Measurements from ENCODE around the gene MTMR4.

The MTMR4 gene

GRCh38 chr17:58527949-58528348 lies 13.5 kb upstream of the MTMR4 start:
- Histone ChIP-seq H3K9ac (ENCODE audit: low read length in 5 of 5) (no peak overlapping the region), H3K4me1 (ENCODE audit: control insufficient read depth in 5 of 5, insufficient read depth in 5 of 5, low read length in 5 of 5) (peaks cover 8 to 75% (median 52%) of the 10 kb centered on the region in 5 donors), H3K27ac (ENCODE audit: low read depth, low read length) (no peak overlapping the region), H3K36me3 (ENCODE audit: control insufficient read depth in 5 of 5, insufficient read depth in 5 of 5, low read length in 5 of 5) (no peaks in the 10 kb centered on the region), H3K27me3 (ENCODE audit: control insufficient read depth in 5 of 5, insufficient read depth in 4 of 5, low read length in 5 of 5) (no peaks in the 10 kb centered on the region), H3K9me3 (ENCODE audit: control insufficient read depth in 5 of 5, low read length in 5 of 5) (no peaks in the 10 kb centered on the region), H3K4me3 (ENCODE audit: low read depth in 1 of 5, low read length in 5 of 5) (peak overlapping the region in 2 of 5 donors; percentile 20 to 48)

GRCh38 chr17:58527306-58527705 lies 12.9 kb upstream of the MTMR4 start:
- peaks cover 8 to 71% (median 48%) of the 10 kb centered on the region in 5 donors for H3K4me1 ChIP-seq (ENCODE audit: control insufficient read depth in 5 of 5, insufficient read depth in 5 of 5, low read length in 5 of 5)

GRCh38 chr17:58525239-58525638 lies 10.8 kb upstream of the MTMR4 start:
- Histone ChIP-seq H3K4me1 (ENCODE audit: control insufficient read depth in 5 of 5, insufficient read depth in 5 of 5, low read length in 5 of 5) (peaks cover 7 to 63% (median 38%) of the 10 kb centered on the region in 5 donors), H3K9me3 (ENCODE audit: control insufficient read depth in 5 of 5, low read length in 5 of 5) (no peaks in the 10 kb centered on the region), H3K27ac (ENCODE audit: low read depth, low read length) (peak overlapping the region; percentile 43), H3K4me3 (ENCODE audit: low read depth in 1 of 5, low read length in 5 of 5) (no peak overlapping the region), H3K36me3 (ENCODE audit: control insufficient read depth in 5 of 5, insufficient read depth in 5 of 5, low read length in 5 of 5) (peaks cover 0 to 3% (median 0%) of the 10 kb centered on the region in 5 donors), H3K9ac (ENCODE audit: low read length in 5 of 5) (peak overlapping the region in 2 of 5 donors; percentile 39 to 44), H3K27me3 (ENCODE audit: control insufficient read depth in 5 of 5, insufficient read depth in 4 of 5, low read length in 5 of 5) (no peaks in the 10 kb centered on the region)

More at GRCh38 chr17:58527306-58527705, 12.9 kb upstream of the MTMR4 start:
- Histone ChIP-seq H3K27me3 (ENCODE audit: control insufficient read depth in 5 of 5, insufficient read depth in 4 of 5, low read length in 5 of 5) (no peaks in the 10 kb centered on the region), H3K9me3 (ENCODE audit: control insufficient read depth in 5 of 5, low read length in 5 of 5) (no peaks in the 10 kb centered on the region), H3K36me3 (ENCODE audit: control insufficient read depth in 5 of 5, insufficient read depth in 5 of 5, low read length in 5 of 5) (no peaks in the 10 kb centered on the region), H3K27ac (ENCODE audit: low read depth, low read length) (peak overlapping the region; percentile 30), H3K4me3 (ENCODE audit: low read depth in 1 of 5, low read length in 5 of 5) (no peak overlapping the region), H3K9ac (ENCODE audit: low read length in 5 of 5) (peak overlapping the region in 2 of 5 donors; percentile 7 to 24)

GRCh38 chr17:58521680-58522079 lies 7.2 kb upstream of the MTMR4 start:
- Histone ChIP-seq H3K9me3 (ENCODE audit: control insufficient read depth in 5 of 5, low read length in 5 of 5) (no peaks in the 10 kb centered on the region), H3K4me1 (ENCODE audit: control insufficient read depth in 5 of 5, insufficient read depth in 5 of 5, low read length in 5 of 5) (peaks cover 16 to 49% (median 35%) of the 10 kb centered on the region in 5 donors), H3K27me3 (ENCODE audit: control insufficient read depth in 5 of 5, insufficient read depth in 4 of 5, low read length in 5 of 5) (no peaks in the 10 kb centered on the region), H3K9ac (ENCODE audit: low read length in 5 of 5) (no peak overlapping the region), H3K4me3 (ENCODE audit: low read depth in 1 of 5, low read length in 5 of 5) (no peak overlapping the region), H3K36me3 (ENCODE audit: control insufficient read depth in 5 of 5, insufficient read depth in 5 of 5, low read length in 5 of 5) (peaks cover 0 to 3% (median 0%) of the 10 kb centered on the region in 5 donors), H3K27ac (ENCODE audit: low read depth, low read length) (no peak overlapping the region)

- Histone ChIP-seq H3K27ac (ENCODE audit: low read depth, low read length) (no peak overlapping the region), H3K4me1 (ENCODE audit: control insufficient read depth in 5 of 5, insufficient read depth in 5 of 5, low read length in 5 of 5) (peaks cover 16 to 45% (median 34%) of the 10 kb centered on the region in 5 donors), H3K9ac (ENCODE audit: low read length in 5 of 5) (no peak overlapping the region), H3K27me3 (ENCODE audit: control insufficient read depth in 5 of 5, insufficient read depth in 4 of 5, low read length in 5 of 5) (no peaks in the 10 kb centered on the region), H3K36me3 (ENCODE audit: control insufficient read depth in 5 of 5, insufficient read depth in 5 of 5, low read length in 5 of 5) (peaks cover 0 to 3% (median 0%) of the 10 kb centered on the region in 5 donors), H3K4me3 (ENCODE audit: low read depth in 1 of 5, low read length in 5 of 5) (no peak overlapping the region), H3K9me3 (ENCODE audit: control insufficient read depth in 5 of 5, low read length in 5 of 5) (no peaks in the 10 kb centered on the region)
These were observed 6.5 kb upstream of the MTMR4 start for GRCh38 chr17:58520843-58521430.

- Histone ChIP-seq H3K36me3 (ENCODE audit: control insufficient read depth in 5 of 5, insufficient read depth in 5 of 5, low read length in 5 of 5) (peaks cover 0 to 3% (median 0%) of the 10 kb centered on the region in 5 donors), H3K4me3 (ENCODE audit: low read depth in 1 of 5, low read length in 5 of 5) (peak overlapping the region; percentile 93 to 99 (median 95)), H3K27me3 (ENCODE audit: control insufficient read depth in 5 of 5, insufficient read depth in 4 of 5, low read length in 5 of 5) (no peaks in the 10 kb centered on the region), H3K9ac (ENCODE audit: low read length in 5 of 5) (peak overlapping the region; percentile 66 to 92 (median 86)), H3K27ac (ENCODE audit: low read depth, low read length) (peak overlapping the region; percentile 94), H3K9me3 (ENCODE audit: control insufficient read depth in 5 of 5, low read length in 5 of 5) (no peaks in the 10 kb centered on the region), H3K4me1 (ENCODE audit: control insufficient read depth in 5 of 5, insufficient read depth in 5 of 5, low read length in 5 of 5) (peaks cover 9 to 51% (median 42%) of the 10 kb centered on the region in 5 donors)
These were observed 3.6 kb upstream of the MTMR4 start for GRCh38 chr17:58517928-58518609.

- no peaks in the 10 kb centered on the region for H3K9me3 ChIP-seq (ENCODE audit: control insufficient read depth in 5 of 5, low read length in 5 of 5)
- peaks cover 9 to 51% (median 43%) of the 10 kb centered on the region in 5 donors for H3K4me1 ChIP-seq (ENCODE audit: control insufficient read depth in 5 of 5, insufficient read depth in 5 of 5, low read length in 5 of 5)
- peak overlapping the region; percentile 94 for H3K27ac ChIP-seq (ENCODE audit: low read depth, low read length)
- peaks cover 0 to 6% (median 4%) of the 10 kb centered on the region in 5 donors for H3K36me3 ChIP-seq (ENCODE audit: control insufficient read depth in 5 of 5, insufficient read depth in 5 of 5, low read length in 5 of 5)
- H3K4me3 ChIP-seq (ENCODE audit: low read depth in 1 of 5, low read length in 5 of 5) = peak overlapping the region; percentile 77 to 99 (median 95)
- no peaks in the 10 kb centered on the region for H3K27me3 ChIP-seq (ENCODE audit: control insufficient read depth in 5 of 5, insufficient read depth in 4 of 5, low read length in 5 of 5)
- peak overlapping the region; percentile 80 to 92 (median 90) for H3K9ac ChIP-seq (ENCODE audit: low read length in 5 of 5)
These were observed 3.0 kb upstream of the MTMR4 start for GRCh38 chr17:58517378-58517927.

GRCh38 chr17:58516644-58517377 lies 2.4 kb upstream of the MTMR4 start:
- Histone ChIP-seq H3K27me3 (ENCODE audit: control insufficient read depth in 5 of 5, insufficient read depth in 4 of 5, low read length in 5 of 5) (no peaks in the 10 kb centered on the region), H3K4me1 (ENCODE audit: control insufficient read depth in 5 of 5, insufficient read depth in 5 of 5, low read length in 5 of 5) (peaks cover 9 to 51% (median 43%) of the 10 kb centered on the region in 5 donors), H3K9me3 (ENCODE audit: control insufficient read depth in 5 of 5, low read length in 5 of 5) (no peaks in the 10 kb centered on the region), H3K4me3 (ENCODE audit: low read depth in 1 of 5, low read length in 5 of 5) (peak overlapping the region; percentile 77 to 99 (median 95)), H3K9ac (ENCODE audit: low read length in 5 of 5) (peak overlapping the region; percentile 80 to 92 (median 90)), H3K27ac (ENCODE audit: low read depth, low read length) (peak overlapping the region; percentile 94), H3K36me3 (ENCODE audit: control insufficient read depth in 5 of 5, insufficient read depth in 5 of 5, low read length in 5 of 5) (peaks cover 0 to 12% (median 10%) of the 10 kb centered on the region in 5 donors)

- H3K4me1 ChIP-seq (ENCODE audit: control insufficient read depth in 5 of 5, insufficient read depth in 5 of 5, low read length in 5 of 5) = peaks cover 9 to 47% (median 43%) of the 10 kb centered on the region in 5 donors
- H3K4me3 ChIP-seq (ENCODE audit: low read depth in 1 of 5, low read length in 5 of 5) = peak overlapping the region in 2 of 5 donors; percentile 67 to 68
- H3K9me3 ChIP-seq (ENCODE audit: control insufficient read depth in 5 of 5, low read length in 5 of 5) = no peaks in the 10 kb centered on the region
- no peaks in the 10 kb centered on the region for H3K27me3 ChIP-seq (ENCODE audit: control insufficient read depth in 5 of 5, insufficient read depth in 4 of 5, low read length in 5 of 5)
- peaks cover 4 to 25% (median 24%) of the 10 kb centered on the region in 5 donors for H3K36me3 ChIP-seq (ENCODE audit: control insufficient read depth in 5 of 5, insufficient read depth in 5 of 5, low read length in 5 of 5)
- H3K27ac ChIP-seq (ENCODE audit: low read depth, low read length) = peak overlapping the region; percentile 76
- H3K9ac ChIP-seq (ENCODE audit: low read length in 5 of 5) = peak overlapping the region in 2 of 5 donors; percentile 45 to 54
These were observed 848 bp upstream of the MTMR4 start for GRCh38 chr17:58515286-58515685.
